Measurements from ENCODE around the gene GBA2. TPM values are rescaled to one million over a fixed set of nuclear protein-coding genes. Genes with fewer than 3 reads are reported as not detected.
A peak's percentile ranks its signal among the peaks of the same experiment; 100 is the strongest.

GBA2 gene
- total RNA-seq, 1 experiment from 2014 or later, result 63.6 TPM

DNA sequence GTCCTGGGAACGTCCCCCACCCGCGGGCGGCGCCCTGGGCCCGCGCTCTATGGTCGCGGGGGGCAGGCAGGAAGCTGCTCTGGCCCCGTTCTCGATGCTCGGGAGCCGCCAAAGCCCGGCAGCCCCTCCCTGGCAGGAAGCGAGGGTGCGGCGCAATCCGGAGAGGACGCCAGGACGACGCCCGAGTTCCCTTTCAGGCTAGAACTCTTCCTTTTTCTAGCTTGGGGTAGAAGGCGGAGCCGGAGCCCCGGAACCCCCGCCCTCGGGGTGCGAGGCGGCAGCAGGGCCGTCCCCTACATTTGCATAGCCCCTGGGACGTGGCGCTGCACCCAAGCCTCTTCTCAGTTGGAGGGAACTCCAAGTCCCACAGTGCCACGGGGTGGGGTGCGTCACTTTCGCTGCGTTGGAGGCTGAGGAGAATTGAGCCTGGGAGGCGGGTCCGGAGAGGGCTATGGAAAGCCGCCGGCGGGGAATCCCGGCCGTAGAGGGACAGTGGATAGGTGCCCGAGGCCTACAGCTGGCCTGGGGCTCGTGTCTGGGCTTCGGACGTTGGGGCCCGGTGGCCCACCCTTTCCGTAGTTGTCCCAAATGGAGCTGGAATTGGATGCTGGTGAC, 16.7 kb downstream of the GBA2 start, which contains the start of the genes CREB3 and TLN1:
TSS of gene CREB3 (plus strand) at position 482 of the 615 bp plus-strand sequence. CDS start at position 589, 107 bp downstream.
TSS of gene TLN1 (minus strand) at position 11 of the 615 bp plus-strand sequence. CDS start 6,501 bp downstream, outside the sequence.
- H4K20me1 ChIP-seq (ENCODE audit: insufficient read depth), result no peaks in the 10 kb centered on the region
- intact Hi-C loops (cut with micrococcal nuclease), result loop anchor here (1.0 kb wide), 2 partner anchors 17 to 75 kb away; partner anchors contain the start of genes GBA2 and RGP1
- H3K4me3 ChIP-seq (replicated peaks in 1 of 2; ENCODE audit: low read depth in 1 of 2, low read length in 2 of 2), result peak within 1 kb of the TSS; percentile 92 to 94
- ATAC-seq (peak; percentile 85), DNase-seq (ENCODE audit: low read depth, low spot score) (peak; percentile 97)
- peak within 1 kb of the TSS; percentile 90 for H3K27ac ChIP-seq (ENCODE audit: low read depth, low read length)
- no peaks in the 10 kb centered on the region for H3K9me2 ChIP-seq (ENCODE audit: insufficient read depth)
- POLR2A ChIA-PET, result interaction anchor here (1.0 to 2.6 kb wide), 10 partner anchors 17 to 213 kb away, joined by 3 to 23 read pairs (median 4); partner anchors contain the start of genes ARHGEF39, CCDC107, GBA2 and MSMP
- H3K9ac ChIP-seq (ENCODE audit: low read length), result peak within 1 kb of the TSS; percentile 83
- no peaks in the 10 kb centered on the region for H3K27me3 ChIP-seq (ENCODE audit: insufficient read depth, low read length)
- BruUV-seq (replicated peaks), result no TSS peak
- H3K36me3 ChIP-seq (ENCODE audit: control insufficient read depth in 1 of 2, insufficient read depth in 2 of 2, low read length in 2 of 2), result peaks cover 15 to 18% of the 10 kb centered on the region in 2 experiments; a peak in 3 of 4 replicates
- H3K4me1 ChIP-seq (ENCODE audit: control insufficient read depth in 1 of 2, insufficient read depth in 2 of 2, low read length in 2 of 2), result peaks cover 22 to 37% of the 10 kb centered on the region in 2 experiments
- peaks cover 60% of the 10 kb centered on the region for H3K79me2 ChIP-seq (ENCODE audit: insufficient read depth, low read length)
- peak within 1 kb of the TSS; percentile 81 for H3K4me2 ChIP-seq (ENCODE audit: low read length)
- peak within 1 kb of the TSS; percentile 7 for H2AFZ ChIP-seq (ENCODE audit: low read depth, low read length, poor library complexity, severe bottlenecking)
- CTCF ChIA-PET, result interaction anchor here (0.8 to 4.0 kb wide), 15 partner anchors 9 to 179 kb away, joined by 3 to 21 read pairs (median 6); partner anchors contain the start of genes ARHGEF39, CCDC107, GBA2 and RGP1
- RAD21 ChIA-PET (ENCODE audit: low non-redundant PET in 1 of 2, low total read pairs in 2 of 2, uncharacterized antibody in 2 of 2, unreplicated experiment in 2 of 2), result no interaction called here
- no peaks in the 10 kb centered on the region for H3K9me3 ChIP-seq (ENCODE audit: control insufficient read depth in 1 of 2, insufficient read depth in 1 of 2, low read depth in 1 of 2, low read length in 2 of 2)
- TF ChIP-seq, protein P1, sequence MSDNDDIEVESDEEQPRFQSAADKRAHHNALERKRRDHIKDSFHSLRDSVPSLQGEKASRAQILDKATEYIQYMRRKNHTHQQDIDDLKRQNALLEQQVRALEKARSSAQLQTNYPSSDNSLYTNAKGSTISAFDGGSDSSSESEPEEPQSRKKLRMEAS (IDR thresholded peaks at IDR 0.05), result no peak
- TF ChIP-seq ZNF274 (IDR thresholded peaks at IDR 0.05; ENCODE audit: low read depth, low read length) (no peak), CEBPB (IDR thresholded peaks at IDR 0.05; ENCODE audit: low read depth) (no peak), YY1 (IDR thresholded peaks at IDR 0.05; ENCODE audit: extremely low read depth, insufficient replicate concordance, low read depth, low read length) (peak; percentile 55), POLR2AphosphoS5 (IDR thresholded peaks at IDR 0.05; ENCODE audit: low read depth, low read length) (no peak; the same call in none of the 2 replicates), EZH2phosphoT487 (IDR thresholded peaks at IDR 0.05; ENCODE audit: borderline replicate concordance) (no peak), POLR2A (IDR thresholded peaks at IDR 0.05; ENCODE audit: borderline replicate concordance, extremely low read depth, insufficient read depth, insufficient read length) (peak; percentile 61), SP1 (IDR thresholded peaks at IDR 0.05; ENCODE audit: low read depth) (no peak), SIN3A (IDR thresholded peaks at IDR 0.05; ENCODE audit: low read depth) (no peak), CBX3 (IDR thresholded peaks at IDR 0.05; ENCODE audit: low read depth) (no peak), EZH2 (IDR thresholded peaks at IDR 0.05) (no peak), FOSL1 (IDR thresholded peaks at IDR 0.05; ENCODE audit: low read depth) (no peak), RAD21 (IDR thresholded peaks at IDR 0.05; ENCODE audit: low read depth) (no peak), TCF7L2 (IDR thresholded peaks at IDR 0.05; ENCODE audit: borderline replicate concordance, extremely low read depth, insufficient read depth, insufficient read length) (peak; percentile 96), EGR1 (IDR thresholded peaks at IDR 0.05; ENCODE audit: low read depth) (no peak), ELF1 (IDR thresholded peaks at IDR 0.05; ENCODE audit: borderline replicate concordance, low read depth) (no peak), JUND (IDR thresholded peaks at IDR 0.05) (no peak), ZFX (IDR thresholded peaks at IDR 0.05) (peak; percentile 69)
- TF ChIP-seq, protein P2, sequence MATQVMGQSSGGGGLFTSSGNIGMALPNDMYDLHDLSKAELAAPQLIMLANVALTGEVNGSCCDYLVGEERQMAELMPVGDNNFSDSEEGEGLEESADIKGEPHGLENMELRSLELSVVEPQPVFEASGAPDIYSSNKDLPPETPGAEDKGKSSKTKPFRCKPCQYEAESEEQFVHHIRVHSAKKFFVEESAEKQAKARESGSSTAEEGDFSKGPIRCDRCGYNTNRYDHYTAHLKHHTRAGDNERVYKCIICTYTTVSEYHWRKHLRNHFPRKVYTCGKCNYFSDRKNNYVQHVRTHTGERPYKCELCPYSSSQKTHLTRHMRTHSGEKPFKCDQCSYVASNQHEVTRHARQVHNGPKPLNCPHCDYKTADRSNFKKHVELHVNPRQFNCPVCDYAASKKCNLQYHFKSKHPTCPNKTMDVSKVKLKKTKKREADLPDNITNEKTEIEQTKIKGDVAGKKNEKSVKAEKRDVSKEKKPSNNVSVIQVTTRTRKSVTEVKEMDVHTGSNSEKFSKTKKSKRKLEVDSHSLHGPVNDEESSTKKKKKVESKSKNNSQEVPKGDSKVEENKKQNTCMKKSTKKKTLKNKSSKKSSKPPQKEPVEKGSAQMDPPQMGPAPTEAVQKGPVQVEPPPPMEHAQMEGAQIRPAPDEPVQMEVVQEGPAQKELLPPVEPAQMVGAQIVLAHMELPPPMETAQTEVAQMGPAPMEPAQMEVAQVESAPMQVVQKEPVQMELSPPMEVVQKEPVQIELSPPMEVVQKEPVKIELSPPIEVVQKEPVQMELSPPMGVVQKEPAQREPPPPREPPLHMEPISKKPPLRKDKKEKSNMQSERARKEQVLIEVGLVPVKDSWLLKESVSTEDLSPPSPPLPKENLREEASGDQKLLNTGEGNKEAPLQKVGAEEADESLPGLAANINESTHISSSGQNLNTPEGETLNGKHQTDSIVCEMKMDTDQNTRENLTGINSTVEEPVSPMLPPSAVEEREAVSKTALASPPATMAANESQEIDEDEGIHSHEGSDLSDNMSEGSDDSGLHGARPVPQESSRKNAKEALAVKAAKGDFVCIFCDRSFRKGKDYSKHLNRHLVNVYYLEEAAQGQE (IDR thresholded peaks at IDR 0.05; ENCODE audit: low read depth), result no peak
- TF ChIP-seq, protein P3, sequence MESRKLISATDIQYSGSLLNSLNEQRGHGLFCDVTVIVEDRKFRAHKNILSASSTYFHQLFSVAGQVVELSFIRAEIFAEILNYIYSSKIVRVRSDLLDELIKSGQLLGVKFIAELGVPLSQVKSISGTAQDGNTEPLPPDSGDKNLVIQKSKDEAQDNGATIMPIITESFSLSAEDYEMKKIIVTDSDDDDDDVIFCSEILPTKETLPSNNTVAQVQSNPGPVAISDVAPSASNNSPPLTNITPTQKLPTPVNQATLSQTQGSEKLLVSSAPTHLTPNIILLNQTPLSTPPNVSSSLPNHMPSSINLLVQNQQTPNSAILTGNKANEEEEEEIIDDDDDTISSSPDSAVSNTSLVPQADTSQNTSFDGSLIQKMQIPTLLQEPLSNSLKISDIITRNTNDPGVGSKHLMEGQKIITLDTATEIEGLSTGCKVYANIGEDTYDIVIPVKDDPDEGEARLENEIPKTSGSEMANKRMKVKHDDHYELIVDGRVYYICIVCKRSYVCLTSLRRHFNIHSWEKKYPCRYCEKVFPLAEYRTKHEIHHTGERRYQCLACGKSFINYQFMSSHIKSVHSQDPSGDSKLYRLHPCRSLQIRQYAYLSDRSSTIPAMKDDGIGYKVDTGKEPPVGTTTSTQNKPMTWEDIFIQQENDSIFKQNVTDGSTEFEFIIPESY (IDR thresholded peaks at IDR 0.05; ENCODE audit: extremely low read depth, insufficient replicate concordance, low read length), result no peak
